Measurements from ENCODE around the gene FCHO2.
A peak's percentile ranks its signal among the peaks of the same experiment; 100 is the strongest.
"Not testable (repeated sequence)": the region's sequence is repeated elsewhere in the genome, so short reads cannot be mapped to it uniquely, and the experiment has no call there.

Gene FCHO2

GRCh38 chr5:72951671-72952468 is 4.0 kb upstream of the FCHO2 start:
- peak; percentile 44 for DNase-seq (ENCODE audit: low read depth)
- no peak overlapping the region for H3K4me3 ChIP-seq (ENCODE audit: low read depth, low read length)

DNA sequence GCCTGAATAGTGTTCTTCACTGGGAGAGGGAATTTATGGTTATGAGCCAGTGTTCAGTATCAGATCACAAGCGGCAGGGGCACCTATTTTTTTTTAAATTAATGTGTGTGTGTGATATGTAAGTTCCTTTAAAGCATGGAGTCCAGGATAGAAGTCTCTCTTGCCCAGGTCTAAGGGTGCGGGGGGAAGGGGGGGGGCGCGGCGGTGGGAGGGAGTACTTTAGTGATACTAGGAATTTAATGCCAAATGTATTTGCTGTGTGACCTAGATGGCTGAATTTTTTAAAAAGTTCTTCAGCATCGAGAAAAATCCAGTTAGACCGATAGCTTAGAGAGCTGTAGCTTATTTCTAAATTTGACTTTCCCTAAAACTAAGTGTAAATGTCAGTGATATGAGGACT is 1.5 kb upstream of the FCHO2 start:
- no peak overlapping the region for H3K4me3 ChIP-seq (ENCODE audit: low read depth, low read length)
- DNase-seq (ENCODE audit: low read depth), result no peak

DNA sequence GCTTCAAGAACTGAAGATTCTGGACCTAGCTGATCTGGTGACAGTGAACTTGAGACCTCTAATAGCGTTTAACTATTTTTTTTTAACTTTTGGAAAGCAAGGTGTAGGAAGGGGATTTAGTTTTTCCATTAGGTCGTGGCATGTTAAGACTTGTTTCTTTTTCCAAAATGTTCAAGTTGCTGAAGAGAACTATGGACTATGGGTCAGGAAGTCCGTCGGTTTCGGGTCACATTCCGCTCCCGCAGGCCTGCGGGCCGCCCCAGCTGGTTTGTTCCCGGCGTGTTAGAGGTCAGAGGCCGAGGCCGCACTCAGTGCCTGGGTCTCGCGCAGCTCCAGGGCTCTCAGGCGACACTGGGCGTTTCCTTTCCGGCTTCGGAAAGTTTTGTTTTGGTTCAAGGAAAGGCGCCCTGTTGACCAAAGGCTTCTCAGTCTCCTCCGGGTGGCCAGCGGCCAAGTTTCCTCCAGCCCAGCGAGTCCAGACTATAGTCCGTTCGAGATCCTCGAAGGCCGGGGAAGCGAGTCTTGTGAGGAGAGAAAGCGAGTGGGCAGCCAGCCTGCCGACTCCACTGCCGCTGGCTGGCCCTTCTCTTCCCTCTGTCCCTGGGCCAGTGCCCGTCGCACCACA is 586 bp upstream of the FCHO2 start:
- no peak for DNase-seq (ENCODE audit: low read depth)
- H3K4me3 ChIP-seq (ENCODE audit: low read depth, low read length), result peak overlapping the region; percentile 73

GRCh38 chr5:72956324-72957140 is 691 bp downstream of the FCHO2 start:
- H3K4me3 ChIP-seq (ENCODE audit: low read depth, low read length), result peak overlapping the region; percentile 73
- DNase-seq (ENCODE audit: low read depth), result no peak

- H3K4me3 ChIP-seq (ENCODE audit: low read depth, low read length), result peak overlapping the region; percentile 73
- no peak for DNase-seq (ENCODE audit: low read depth)
Measured at GRCh38 chr5:72957337-72957736, 1.5 kb downstream of the FCHO2 start.

- DNase-seq (ENCODE audit: low read depth), result no peak
- H3K4me3 ChIP-seq (ENCODE audit: low read depth, low read length), result no peak overlapping the region
Measured at GRCh38 chr5:72959257-72959656, 3.4 kb downstream of the FCHO2 start.

- H3K4me3 ChIP-seq (ENCODE audit: low read depth, low read length); DNase-seq (ENCODE audit: low read depth): not testable (repeated sequence)
Measured at GRCh38 chr5:72974481-72974880, 18.6 kb downstream of the FCHO2 start.

- H3K4me3 ChIP-seq (ENCODE audit: low read depth, low read length); DNase-seq (ENCODE audit: low read depth): not testable (repeated sequence)
Measured at GRCh38 chr5:72976810-72977209, 21.0 kb downstream of the FCHO2 start.

- no peak overlapping the region for H3K4me3 ChIP-seq (ENCODE audit: low read depth, low read length)
- no peak for DNase-seq (ENCODE audit: low read depth)
Measured at GRCh38 chr5:72985719-72986118, 29.9 kb downstream of the FCHO2 start.

DNA sequence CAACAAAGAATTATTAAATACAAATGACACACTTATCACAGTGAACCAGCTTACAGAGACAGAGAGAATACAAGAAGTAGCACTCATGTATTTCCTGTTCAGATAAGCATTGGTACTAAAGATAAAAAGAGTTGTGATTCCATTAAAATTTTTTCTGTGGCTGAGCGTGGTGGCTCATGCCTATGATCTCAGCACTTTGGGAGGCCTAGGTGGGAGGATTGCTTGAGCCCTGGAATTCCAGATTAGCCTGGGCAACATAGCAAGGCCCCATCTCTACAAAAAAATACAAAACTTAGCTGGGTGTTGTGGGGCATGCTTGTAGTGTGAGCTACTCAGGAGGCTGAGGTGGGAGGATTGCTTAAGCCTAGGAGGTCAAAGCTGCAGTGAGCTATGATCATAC is 32.9 kb downstream of the FCHO2 start:
- no peak overlapping the region for H3K4me3 ChIP-seq (ENCODE audit: low read depth, low read length)
- DNase-seq (ENCODE audit: low read depth), result no peak

GRCh38 chr5:72991394-72991793 is 35.6 kb downstream of the FCHO2 start:
- DNase-seq (ENCODE audit: low read depth), result no peak
- no peak overlapping the region for H3K4me3 ChIP-seq (ENCODE audit: low read depth, low read length)

DNA sequence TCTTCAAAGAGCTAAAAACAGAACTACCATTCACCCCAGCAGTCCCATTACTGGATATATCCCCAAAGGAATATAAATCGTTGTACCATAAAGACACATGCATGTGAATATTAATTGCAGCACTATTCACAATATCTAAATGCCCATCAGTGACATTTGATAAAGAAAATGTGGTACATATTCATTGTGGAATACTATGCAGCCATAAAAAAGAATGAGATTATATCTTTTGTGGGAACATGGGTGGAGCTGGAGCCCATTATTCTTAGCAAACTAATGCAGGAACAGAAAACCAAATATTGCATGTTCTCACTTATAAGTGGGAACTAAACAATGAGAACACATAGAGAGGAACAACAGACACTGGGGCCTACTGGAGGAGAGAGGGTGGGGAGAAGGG is 38.7 kb downstream of the FCHO2 start:
- H3K4me3 ChIP-seq (ENCODE audit: low read depth, low read length), result no peak overlapping the region
- DNase-seq (ENCODE audit: low read depth), result no peak

GRCh38 chr5:72996632-72997031 is 40.8 kb downstream of the FCHO2 start:
- DNase-seq (ENCODE audit: low read depth), result no peak
- H3K4me3 ChIP-seq (ENCODE audit: low read depth, low read length), result no peak overlapping the region

GRCh38 chr5:72999916-73000315 is 44.1 kb downstream of the FCHO2 start:
- H3K4me3 ChIP-seq (ENCODE audit: low read depth, low read length), result no peak overlapping the region
- no peak for DNase-seq (ENCODE audit: low read depth)

DNA sequence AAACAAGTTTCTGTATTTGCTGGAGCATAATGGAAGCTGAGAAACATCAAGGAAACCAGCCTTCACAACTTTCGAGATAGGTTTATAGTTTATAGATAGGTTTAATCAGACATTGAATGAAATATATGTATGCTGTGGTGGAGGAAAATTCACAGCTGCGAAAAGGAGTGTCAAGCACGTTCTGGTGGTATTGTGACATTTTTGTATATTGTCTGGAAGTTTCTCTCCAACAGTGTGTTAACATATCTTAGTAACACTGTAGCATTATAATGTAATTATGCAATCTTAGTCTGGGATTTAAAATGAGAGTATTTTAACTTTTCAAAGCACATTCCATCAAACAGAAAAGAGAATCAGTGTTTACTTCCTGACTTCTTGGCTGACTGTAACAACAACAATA is 50.0 kb downstream of the FCHO2 start:
- no peak for DNase-seq (ENCODE audit: low read depth)
- no peak overlapping the region for H3K4me3 ChIP-seq (ENCODE audit: low read depth, low read length)

GRCh38 chr5:73007051-73007450 is 51.2 kb downstream of the FCHO2 start:
- peak; percentile 4 for DNase-seq (ENCODE audit: low read depth)
- H3K4me3 ChIP-seq (ENCODE audit: low read depth, low read length), result no peak overlapping the region

DNA sequence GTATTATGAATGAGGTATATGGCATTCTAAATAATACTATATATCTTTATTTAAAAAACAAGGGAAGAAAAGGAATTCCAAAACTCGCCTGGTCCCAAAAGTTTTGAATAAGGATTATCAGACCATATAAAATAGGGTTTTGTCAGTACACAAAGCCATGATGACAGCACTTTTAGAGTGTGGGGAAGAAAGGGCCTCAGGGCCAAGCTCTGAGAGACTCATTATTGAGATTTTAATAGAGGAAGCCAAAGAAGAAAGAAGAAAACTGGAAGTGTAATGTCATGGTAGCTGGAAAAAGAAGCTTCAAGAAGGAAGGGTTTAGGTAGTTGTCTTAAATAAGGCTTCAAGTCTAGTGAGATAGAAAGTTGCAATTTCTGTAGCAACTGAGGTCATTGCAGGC is 53.0 kb downstream of the FCHO2 start:
- no peak for DNase-seq (ENCODE audit: low read depth)
- no peak overlapping the region for H3K4me3 ChIP-seq (ENCODE audit: low read depth, low read length)

DNA sequence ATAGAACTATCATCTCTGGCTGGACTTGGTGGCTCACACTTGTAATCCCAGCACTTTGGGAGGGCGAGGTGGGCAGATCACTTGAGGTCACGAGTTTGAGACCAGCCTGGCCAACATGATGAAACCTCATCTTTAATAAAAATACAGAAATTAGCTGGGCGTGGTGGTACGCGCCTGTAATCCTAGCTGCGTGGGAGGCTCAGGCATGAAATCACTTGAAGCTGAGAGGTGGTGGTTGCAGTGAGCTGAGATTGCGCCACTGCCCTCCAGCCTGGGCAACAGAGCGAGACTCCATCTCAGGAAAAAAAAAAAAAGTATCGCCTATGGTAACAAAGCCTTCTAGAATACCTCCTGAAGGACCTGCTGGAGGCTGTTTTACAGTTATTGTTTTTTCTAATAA is 55.8 kb downstream of the FCHO2 start:
- H3K4me3 ChIP-seq (ENCODE audit: low read depth, low read length); DNase-seq (ENCODE audit: low read depth): not testable (repeated sequence)

DNA sequence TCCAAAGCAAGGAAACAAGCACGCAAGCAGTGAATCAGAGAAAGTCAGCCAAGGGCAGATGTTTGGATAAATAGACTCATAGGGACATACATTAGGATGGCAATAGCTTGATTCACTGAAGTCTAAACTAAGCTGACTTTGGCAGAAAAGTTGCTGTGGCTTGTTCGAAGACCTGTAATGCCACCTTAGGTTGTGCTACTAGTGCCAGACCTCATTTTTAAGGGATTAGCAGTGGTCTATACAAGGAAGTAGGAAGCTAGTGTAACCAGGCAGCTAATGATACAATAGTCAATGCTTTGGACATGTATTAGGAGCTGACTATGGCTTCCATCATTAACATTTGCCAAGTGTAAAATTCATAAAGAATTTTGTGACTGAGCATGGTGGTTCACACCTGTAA is 63.1 kb downstream of the FCHO2 start:
- no peak for DNase-seq (ENCODE audit: low read depth)
- no peak overlapping the region for H3K4me3 ChIP-seq (ENCODE audit: low read depth, low read length)

- no peak overlapping the region for H3K4me3 ChIP-seq (ENCODE audit: low read depth, low read length)
- DNase-seq (ENCODE audit: low read depth), result no peak
Measured at GRCh38 chr5:73019766-73020165, 63.9 kb downstream of the FCHO2 start.

Measured in skeletal muscle cell (primary cell).